Liver (tissue), 9 donors: Measurements from ENCODE around the gene NTNG2. TPM values are rescaled to one million over a fixed set of nuclear protein-coding genes. Genes with fewer than 3 reads are reported as not detected.

ENCODE experiments used
- DNase-seq: peaks from one replicate; pipeline ENCODE4 v3.0.0-alpha.2; 2017; ENCODE audit warnings: low spot score
- H3K27ac ChIP-seq, 2 donors: one replicate each; pipeline ENCODE4 v1.7.0; 2013; ENCODE audit warnings: inconsistent platforms in 2 of 2, low read length in 2 of 2, control low read depth in 1 of 2, low read depth in 1 of 2, mild to moderate bottlenecking in 1 of 2
- H3K27me3 ChIP-seq, 4 donors: one replicate each; pipeline versions ENCODE4 v1.6.1 to v1.7.0; 2013; ENCODE audit warnings: low read length in 3 of 4, inconsistent platforms in 1 of 4, mild to moderate bottlenecking in 1 of 4, moderate library complexity in 1 of 4; ENCODE audit not compliant: control insufficient read depth in 4 of 4, insufficient read depth in 4 of 4
- H3K36me3 ChIP-seq, 4 donors: one replicate each; pipeline versions ENCODE4 v1.6.1 to v1.7.0; 2013; ENCODE audit warnings: low read length in 3 of 4, mild to moderate bottlenecking in 3 of 4, low read depth in 1 of 4, moderate library complexity in 1 of 4; ENCODE audit not compliant: control insufficient read depth in 4 of 4, insufficient read depth in 3 of 4
- H3K4me1 ChIP-seq, 4 donors: one replicate each; pipeline versions ENCODE4 v1.6.1 to v1.7.0; 2013; ENCODE audit warnings: low read length in 3 of 4, mild to moderate bottlenecking in 3 of 4, moderate library complexity in 1 of 4; ENCODE audit not compliant: control insufficient read depth in 4 of 4, insufficient read depth in 4 of 4
- H3K4me3 ChIP-seq, 3 donors: one replicate each; pipeline versions ENCODE4 v1.6.1 to v1.7.0; 2013; ENCODE audit warnings: low read length in 3 of 3, control low read depth in 1 of 3, low read depth in 1 of 3, mild to moderate bottlenecking in 1 of 3
- H3K9ac ChIP-seq, 2 donors: one replicate each; pipeline ENCODE4 v1.7.0; 2013; ENCODE audit warnings: low read length in 2 of 2, mild to moderate bottlenecking in 2 of 2, moderate library complexity in 2 of 2, control low read depth in 1 of 2, low read depth in 1 of 2
- H3K9me3 ChIP-seq, 4 donors: one replicate each; pipeline versions ENCODE4 v1.6.1 to v1.7.0; 2013; ENCODE audit warnings: low read length in 3 of 4; ENCODE audit not compliant: control insufficient read depth in 4 of 4
- CTCF ChIP-seq: fragments of 150-350 bp; IDR thresholded peaks from 2 replicates; pipeline ENCODE4 v1.5.1; 2017; ENCODE audit warnings: improper control_type of control experiment, low read depth, low read length; ENCODE audit not compliant: missing input control
- EGR1 ChIP-seq, 2 donors: IDR thresholded peaks; 2 replicates each; pipeline ENCODE4 v1.6.1; 2016 to 2018; ENCODE audit warnings: antibody characterized with exemption in 2 of 2, low read depth in 2 of 2
- FOXA1 ChIP-seq: IDR thresholded peaks from 2 replicates; pipeline ENCODE4 v1.6.1; 2016; ENCODE audit warnings: antibody characterized with exemption
- FOXA2 ChIP-seq: IDR thresholded peaks from 2 replicates; pipeline ENCODE4 v1.6.1; 2016; ENCODE audit warnings: antibody characterized with exemption
- GABPA ChIP-seq, 2 donors: IDR thresholded peaks in 1 of 2; conservative IDR thresholded peaks in 1 of 2; 2 replicates each; pipeline ENCODE4 v1.6.1; 2016; ENCODE audit warnings: antibody characterized with exemption in 2 of 2, mild to moderate bottlenecking in 1 of 2, moderate library complexity in 1 of 2
- HNF4A ChIP-seq, 2 donors: conservative IDR thresholded peaks; 2 replicates each; pipeline ENCODE4 v1.6.1; 2016; ENCODE audit warnings: antibody characterized with exemption in 2 of 2, mild to moderate bottlenecking in 2 of 2
- HNF4G ChIP-seq: IDR thresholded peaks from 2 replicates; pipeline ENCODE4 v1.6.1; 2016; ENCODE audit warnings: antibody characterized with exemption
- JUND ChIP-seq, 2 donors: IDR thresholded peaks; 2 replicates each; pipeline ENCODE4 v1.6.1; 2016; ENCODE audit warnings: antibody characterized with exemption in 2 of 2
- NR2F2 ChIP-seq: IDR thresholded peaks from 2 replicates; pipeline ENCODE4 v1.6.1; 2016; ENCODE audit warnings: antibody characterized with exemption
- RAD21 ChIP-seq, 2 donors: IDR thresholded peaks; 2 replicates each; pipeline ENCODE4 v1.6.1; 2016; ENCODE audit warnings: antibody characterized with exemption in 2 of 2, mild to moderate bottlenecking in 2 of 2
- RXRA ChIP-seq, 2 donors: IDR thresholded peaks; 2 replicates each; pipeline ENCODE4 v1.6.1; 2017 to 2018; ENCODE audit warnings: antibody characterized with exemption in 2 of 2, mild to moderate bottlenecking in 1 of 2
- SP1 ChIP-seq: IDR thresholded peaks from 2 replicates; pipeline ENCODE4 v1.6.1; 2018; ENCODE audit warnings: antibody characterized with exemption, mild to moderate bottlenecking
- TAF1 ChIP-seq: conservative IDR thresholded peaks from 2 replicates; pipeline ENCODE4 v1.6.1; 2016; ENCODE audit warnings: antibody characterized with exemption, mild to moderate bottlenecking
- YY1 ChIP-seq: IDR thresholded peaks from 2 replicates; pipeline ENCODE4 v1.6.1; 2016; ENCODE audit warnings: antibody characterized with exemption, mild to moderate bottlenecking
- WGBS: extraction: QIAGEN DNeasy Blood & Tissue Kit; methylation state at CpG from one replicate; pipeline ENCODE4 v1.1.7; 2013; 5-methylcytosine and 5-hydroxymethylcytosine counted together
- polyA plus RNA-seq, 2 donors: library from polyadenylated mRNA; stranded (reverse) in 1 of 2; unstranded in 1 of 2; fragments of 200-250 nt in 1 of 2; fragments of >200 nt in 1 of 2; fragmentation: Nextera tagmentation in 1 of 2; extraction: Ambion mirVana in 1 of 2; gene quantifications; one replicate each; pipeline versions ENCODE4 v1.2.1 to v1.2.3, GENCODE V29; 2013 to 2015
- total RNA-seq, 2 donors: library from RNA; depleted of rRNA; stranded (reverse); fragments of >200 nt; gene quantifications; one replicate each; pipeline ENCODE4 v1.2.3, GENCODE V29; 2014
- TF ChIP-seq, protein P1 (sequence below): IDR thresholded peaks from 2 replicates; pipeline ENCODE4 v1.6.1; 2016; ENCODE audit warnings: antibody characterized with exemption, mild to moderate bottlenecking
- TF ChIP-seq, protein P2 (sequence below): IDR thresholded peaks from 2 replicates; pipeline ENCODE4 v1.6.1; 2016; ENCODE audit warnings: antibody characterized with exemption
- TF ChIP-seq, protein P3 (sequence below): IDR thresholded peaks from 2 replicates; pipeline ENCODE4 v1.6.1; 2016; ENCODE audit warnings: antibody characterized with exemption
- TF ChIP-seq, protein P4 (sequence below): IDR thresholded peaks from 2 replicates; pipeline ENCODE4 v1.6.1; 2016; ENCODE audit warnings: antibody characterized with exemption
- donor health status: healthy.
- donor health status: healthy.
- donor health status: healthy.
- donor health status: healthy.
- donor health status: healthy.

NTNG2 gene
- total and polyA plus RNA-seq, 4 donors = 0.12 to 0.42 (median 0.28) TPM; not detected in 1

DNA sequence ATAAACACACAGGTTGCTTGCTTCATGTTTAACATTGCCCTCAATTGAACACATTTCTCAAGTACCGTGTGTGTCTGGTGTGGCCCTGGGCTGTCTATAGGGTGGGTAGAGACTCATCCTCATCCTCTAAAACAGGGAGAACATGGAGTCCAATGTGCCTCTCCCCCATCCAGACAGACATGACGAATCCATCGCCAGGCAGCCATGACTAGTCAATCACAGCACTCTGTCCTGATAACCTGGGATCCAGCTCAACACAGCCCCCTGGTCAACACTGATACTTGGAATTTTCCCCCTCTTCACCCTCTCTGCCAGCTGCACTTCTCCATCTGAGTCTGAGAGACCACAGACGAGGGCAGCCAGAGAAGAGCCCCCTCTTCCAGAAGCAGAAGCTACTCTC, 10.7 kb upstream of the NTNG2 start (continued):
- no peak for TF ChIP-seq EGR1 (IDR thresholded peaks at IDR 0.05; ENCODE audit: low read depth in 2 of 2)

DNA sequence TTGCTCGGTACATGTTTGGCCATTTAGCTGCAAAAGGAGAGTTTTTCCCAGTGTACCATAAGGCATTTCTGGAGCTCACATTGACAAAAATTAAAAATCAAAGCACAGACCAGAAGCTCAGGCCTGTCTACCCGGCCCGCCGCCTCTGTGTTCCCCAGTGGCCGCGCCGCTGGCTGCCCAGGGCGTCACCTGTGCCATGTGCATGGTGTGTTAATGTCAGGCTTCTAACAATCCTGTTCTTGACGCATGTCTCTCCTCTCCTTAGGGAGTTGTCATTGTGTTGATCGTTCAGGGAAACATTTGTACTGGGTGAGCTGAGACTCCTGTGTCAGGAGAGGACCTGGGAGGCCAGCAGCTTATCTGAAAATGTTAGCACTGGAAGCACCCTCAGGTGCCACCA, 9.6 kb upstream of the NTNG2 start:
- Histone ChIP-seq H3K27me3 (peaks cover 0 to 16% (median 3%) of the 10 kb centered on the region in 4 donors), H3K9ac (no peak overlapping the region), H3K4me3 (no peak overlapping the region), H3K4me1 (no peaks in the 10 kb centered on the region), H3K9me3 (no peaks in the 10 kb centered on the region), H3K36me3 (no peaks in the 10 kb centered on the region), H3K27ac (no peak overlapping the region)
- DNase-seq = no peak
- 91% methylated on average over 10 of the region's 10 CpGs for WGBS
- no peak for TF ChIP-seq FOXA2
- TF ChIP-seq HNF4A (conservative IDR thresholded peaks at IDR 0.05) = no peak
- no peak for TF ChIP-seq YY1
- no peak for TF ChIP-seq FOXA1
- no peak for TF ChIP-seq CTCF
- no peak for TF ChIP-seq NR2F2
- TF ChIP-seq, protein P1, sequence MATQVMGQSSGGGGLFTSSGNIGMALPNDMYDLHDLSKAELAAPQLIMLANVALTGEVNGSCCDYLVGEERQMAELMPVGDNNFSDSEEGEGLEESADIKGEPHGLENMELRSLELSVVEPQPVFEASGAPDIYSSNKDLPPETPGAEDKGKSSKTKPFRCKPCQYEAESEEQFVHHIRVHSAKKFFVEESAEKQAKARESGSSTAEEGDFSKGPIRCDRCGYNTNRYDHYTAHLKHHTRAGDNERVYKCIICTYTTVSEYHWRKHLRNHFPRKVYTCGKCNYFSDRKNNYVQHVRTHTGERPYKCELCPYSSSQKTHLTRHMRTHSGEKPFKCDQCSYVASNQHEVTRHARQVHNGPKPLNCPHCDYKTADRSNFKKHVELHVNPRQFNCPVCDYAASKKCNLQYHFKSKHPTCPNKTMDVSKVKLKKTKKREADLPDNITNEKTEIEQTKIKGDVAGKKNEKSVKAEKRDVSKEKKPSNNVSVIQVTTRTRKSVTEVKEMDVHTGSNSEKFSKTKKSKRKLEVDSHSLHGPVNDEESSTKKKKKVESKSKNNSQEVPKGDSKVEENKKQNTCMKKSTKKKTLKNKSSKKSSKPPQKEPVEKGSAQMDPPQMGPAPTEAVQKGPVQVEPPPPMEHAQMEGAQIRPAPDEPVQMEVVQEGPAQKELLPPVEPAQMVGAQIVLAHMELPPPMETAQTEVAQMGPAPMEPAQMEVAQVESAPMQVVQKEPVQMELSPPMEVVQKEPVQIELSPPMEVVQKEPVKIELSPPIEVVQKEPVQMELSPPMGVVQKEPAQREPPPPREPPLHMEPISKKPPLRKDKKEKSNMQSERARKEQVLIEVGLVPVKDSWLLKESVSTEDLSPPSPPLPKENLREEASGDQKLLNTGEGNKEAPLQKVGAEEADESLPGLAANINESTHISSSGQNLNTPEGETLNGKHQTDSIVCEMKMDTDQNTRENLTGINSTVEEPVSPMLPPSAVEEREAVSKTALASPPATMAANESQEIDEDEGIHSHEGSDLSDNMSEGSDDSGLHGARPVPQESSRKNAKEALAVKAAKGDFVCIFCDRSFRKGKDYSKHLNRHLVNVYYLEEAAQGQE = no peak
- no peak for TF ChIP-seq TAF1
- TF ChIP-seq, protein P2, sequence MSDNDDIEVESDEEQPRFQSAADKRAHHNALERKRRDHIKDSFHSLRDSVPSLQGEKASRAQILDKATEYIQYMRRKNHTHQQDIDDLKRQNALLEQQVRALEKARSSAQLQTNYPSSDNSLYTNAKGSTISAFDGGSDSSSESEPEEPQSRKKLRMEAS = no peak
- no peak for TF ChIP-seq SP1
- TF ChIP-seq RXRA (IDR thresholded peaks at IDR 0.05) = no peak
- TF ChIP-seq RAD21 (IDR thresholded peaks at IDR 0.05) = no peak
- TF ChIP-seq, protein P3, sequence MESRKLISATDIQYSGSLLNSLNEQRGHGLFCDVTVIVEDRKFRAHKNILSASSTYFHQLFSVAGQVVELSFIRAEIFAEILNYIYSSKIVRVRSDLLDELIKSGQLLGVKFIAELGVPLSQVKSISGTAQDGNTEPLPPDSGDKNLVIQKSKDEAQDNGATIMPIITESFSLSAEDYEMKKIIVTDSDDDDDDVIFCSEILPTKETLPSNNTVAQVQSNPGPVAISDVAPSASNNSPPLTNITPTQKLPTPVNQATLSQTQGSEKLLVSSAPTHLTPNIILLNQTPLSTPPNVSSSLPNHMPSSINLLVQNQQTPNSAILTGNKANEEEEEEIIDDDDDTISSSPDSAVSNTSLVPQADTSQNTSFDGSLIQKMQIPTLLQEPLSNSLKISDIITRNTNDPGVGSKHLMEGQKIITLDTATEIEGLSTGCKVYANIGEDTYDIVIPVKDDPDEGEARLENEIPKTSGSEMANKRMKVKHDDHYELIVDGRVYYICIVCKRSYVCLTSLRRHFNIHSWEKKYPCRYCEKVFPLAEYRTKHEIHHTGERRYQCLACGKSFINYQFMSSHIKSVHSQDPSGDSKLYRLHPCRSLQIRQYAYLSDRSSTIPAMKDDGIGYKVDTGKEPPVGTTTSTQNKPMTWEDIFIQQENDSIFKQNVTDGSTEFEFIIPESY = no peak
- TF ChIP-seq GABPA (IDR thresholded peaks at IDR 0.05 in 1 of 2, conservative IDR thresholded peaks at IDR 0.05 in 1 of 2) = no peak
- TF ChIP-seq, protein P4, sequence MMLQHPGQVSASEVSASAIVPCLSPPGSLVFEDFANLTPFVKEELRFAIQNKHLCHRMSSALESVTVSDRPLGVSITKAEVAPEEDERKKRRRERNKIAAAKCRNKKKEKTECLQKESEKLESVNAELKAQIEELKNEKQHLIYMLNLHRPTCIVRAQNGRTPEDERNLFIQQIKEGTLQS = no peak
- no peak for TF ChIP-seq JUND (IDR thresholded peaks at IDR 0.05)
- no peak for TF ChIP-seq HNF4G
- no peak for TF ChIP-seq EGR1 (IDR thresholded peaks at IDR 0.05; ENCODE audit: low read depth in 2 of 2)
